Thyroid gland (tissue), 4 donors: ENCODE results near the gene BTBD7.

Experiments
- POLR2A ChIP-seq, 2 donors: fragments of 450-650 bp; IDR thresholded peaks; one replicate each; pipeline ENCODE4 v1.6.1; 2017; ENCODE audit warnings: antibody characterized with exemption in 2 of 2, mild to moderate bottlenecking in 2 of 2, moderate library complexity in 1 of 2
- TF ChIP-seq, protein P1 (sequence below), 6 experiments: fragments of 200-600 bp in 3 of 6; fragments of 450-650 bp in 3 of 6; sonication (generic) in 3 of 6; IDR thresholded peaks; one replicate each; pipeline ENCODE4 v1.5.1; 2016 to 2019; ENCODE audit warnings: antibody characterized with exemption in 6 of 6, mild to moderate bottlenecking in 2 of 6, inconsistent platforms in 1 of 6, moderate library complexity in 1 of 6

DNA sequence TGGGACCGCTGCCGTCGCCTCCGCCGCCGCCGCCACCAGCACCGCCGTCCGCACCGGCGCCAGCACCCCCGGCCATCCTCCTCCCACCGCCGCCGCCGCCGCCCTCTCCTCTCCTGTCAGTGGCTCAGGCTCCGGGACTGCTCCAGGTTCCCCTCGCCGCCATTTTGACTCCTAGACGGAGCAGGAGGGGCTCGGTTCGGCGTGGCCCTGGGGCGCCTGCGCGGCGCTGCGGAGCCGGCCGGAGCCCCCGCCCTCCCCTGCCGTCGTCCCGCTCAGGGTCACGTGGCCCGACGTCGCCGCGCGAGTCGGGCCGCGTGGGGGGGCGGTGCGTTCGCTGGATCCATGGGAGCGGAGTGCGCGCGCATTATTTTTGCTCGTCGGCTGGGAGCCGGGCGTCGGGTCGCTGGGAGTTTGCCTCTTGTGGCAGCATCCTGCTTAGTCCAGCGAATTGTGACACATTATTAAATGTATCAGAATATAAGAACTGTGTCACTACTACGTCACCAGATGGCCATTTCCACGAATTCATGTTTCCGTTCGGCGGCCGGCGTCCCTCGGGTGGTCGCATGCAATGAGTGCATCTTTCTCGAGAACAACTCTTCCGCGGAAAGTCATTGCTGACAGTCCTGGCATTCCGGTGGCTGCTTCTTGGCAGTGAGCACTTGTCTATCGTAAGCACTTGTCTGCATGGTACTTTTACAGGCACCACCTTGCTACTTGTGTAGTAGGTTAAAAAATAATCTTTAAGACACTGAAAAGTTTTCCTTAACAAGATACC, at the start of gene BTBD7:
- TF ChIP-seq, protein P1, sequence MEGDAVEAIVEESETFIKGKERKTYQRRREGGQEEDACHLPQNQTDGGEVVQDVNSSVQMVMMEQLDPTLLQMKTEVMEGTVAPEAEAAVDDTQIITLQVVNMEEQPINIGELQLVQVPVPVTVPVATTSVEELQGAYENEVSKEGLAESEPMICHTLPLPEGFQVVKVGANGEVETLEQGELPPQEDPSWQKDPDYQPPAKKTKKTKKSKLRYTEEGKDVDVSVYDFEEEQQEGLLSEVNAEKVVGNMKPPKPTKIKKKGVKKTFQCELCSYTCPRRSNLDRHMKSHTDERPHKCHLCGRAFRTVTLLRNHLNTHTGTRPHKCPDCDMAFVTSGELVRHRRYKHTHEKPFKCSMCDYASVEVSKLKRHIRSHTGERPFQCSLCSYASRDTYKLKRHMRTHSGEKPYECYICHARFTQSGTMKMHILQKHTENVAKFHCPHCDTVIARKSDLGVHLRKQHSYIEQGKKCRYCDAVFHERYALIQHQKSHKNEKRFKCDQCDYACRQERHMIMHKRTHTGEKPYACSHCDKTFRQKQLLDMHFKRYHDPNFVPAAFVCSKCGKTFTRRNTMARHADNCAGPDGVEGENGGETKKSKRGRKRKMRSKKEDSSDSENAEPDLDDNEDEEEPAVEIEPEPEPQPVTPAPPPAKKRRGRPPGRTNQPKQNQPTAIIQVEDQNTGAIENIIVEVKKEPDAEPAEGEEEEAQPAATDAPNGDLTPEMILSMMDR (IDR thresholded peaks at IDR 0.05) = peak in 1 of 6 experiments; percentile 36
- peak in 1 of 2 donors; percentile 84 for TF ChIP-seq POLR2A (IDR thresholded peaks at IDR 0.05)
